ENCODE measurements around the gene HPCAL4. TPM values are rescaled to one million over a fixed set of nuclear protein-coding genes. Genes with fewer than 3 reads are reported as not detected.

HPCAL4 gene
- total and polyA plus RNA-seq, 9 of the 15 experiments (the other 6 are each of a cell fraction or from before 2014, with no cell fraction given): 0.01 to 0.04 (median 0.04) TPM; not detected in 4

- H3K4me3 ChIP-seq: no peak overlapping the region
- H3K27me3 ChIP-seq (ENCODE audit: control insufficient read depth in 2 of 2, insufficient read depth in 2 of 2, low read length in 2 of 2): peaks cover 26 to 60% of the 10 kb centered on the region in 2 experiments
- no peaks in the 10 kb centered on the region for H3K36me3 ChIP-seq (ENCODE audit: control insufficient read depth, insufficient read depth, low read length)
- ChIA-PET POLR2A (interaction anchor here (0.6 kb wide), 1 partner anchor 96 kb away, joined by 5 read pairs; no protein-coding TSS in a partner anchor), CTCF (ENCODE audit: low intra/inter-chr PET ratio) (no interaction called here)
- H4K20me1 ChIP-seq (replicated peaks; ENCODE audit: control insufficient read depth, insufficient read depth, low read length): 0 out of 2 replicates have a peak, but pooled peaks cover 6% of the 10 kb centered on the region
- ATAC-seq: no peak
- in situ Hi-C loops (cut with MboI) (no loop called here), intact Hi-C loops (cut with micrococcal nuclease) (no loop called here)
- H2AFZ ChIP-seq (ENCODE audit: low read depth, low read length): no peak overlapping the region
- H3K9ac ChIP-seq (ENCODE audit: insufficient read depth in 1 of 2, low read depth in 2 of 2, low read length in 2 of 2): 0 out of 4 replicates have a peak overlapping the region, but pooled peaks of 1 of the 2 experiments have one; percentile 54
- peaks cover 2% of the 10 kb centered on the region for H3K9me1 ChIP-seq (ENCODE audit: control insufficient read depth, insufficient read depth, low read length)
- no peaks in the 10 kb centered on the region for H3K79me2 ChIP-seq (ENCODE audit: control insufficient read depth, insufficient read depth, low read length)
- H3K27ac ChIP-seq (ENCODE audit: extremely low read depth, low read depth, low read length): no peak overlapping the region
- FAIRE-seq: no peak
- H3K4me1 ChIP-seq (replicated peaks in 1 of 2; ENCODE audit: control insufficient read depth in 2 of 2, insufficient read depth in 2 of 2, low read length in 2 of 2): peaks cover 0 to 18% of the 10 kb centered on the region in 2 experiments; a peak in 3 of 5 replicates
- no peak overlapping the region for H3K4me2 ChIP-seq (ENCODE audit: insufficient read depth, low read length)
- no TSS peak for BruUV-seq (replicated peaks)
- no peaks in the 10 kb centered on the region for H3K9me3 ChIP-seq (replicated peaks; ENCODE audit: control insufficient read depth, insufficient read depth, low read depth, low read length)
- DNase-seq (ENCODE audit: extremely low read depth in 1 of 4, low spot score in 3 of 4): no peak
- 6% methylated on average over 3 of the region's 3 CpGs for WGBS (ENCODE audit: insufficient coverage, low coverage, missing lambda C conversion rate)
- TF ChIP-seq TBL1XR1 (IDR thresholded peaks at IDR 0.05; ENCODE audit: low read length in 2 of 2): no peak
- no peak for TF ChIP-seq ZNF655 (CRISPR knock-in tag; IDR thresholded peaks at IDR 0.05)
- no peak for TF ChIP-seq ZNF384 (IDR thresholded peaks at IDR 0.05; ENCODE audit: low read depth, low read length)
- no peak for TF ChIP-seq SRSF7 (optimal IDR thresholded peaks at IDR 0.05; ENCODE audit: low read depth, low read length)
- TF ChIP-seq ZZZ3 (IDR thresholded peaks at IDR 0.05): no peak
- no peak for TF ChIP-seq IRF2 (CRISPR knock-in tag; IDR thresholded peaks at IDR 0.05)
- no peak for TF ChIP-seq TCFL5 (CRISPR knock-in tag; conservative IDR thresholded peaks at IDR 0.05)
- TF ChIP-seq, protein P1, sequence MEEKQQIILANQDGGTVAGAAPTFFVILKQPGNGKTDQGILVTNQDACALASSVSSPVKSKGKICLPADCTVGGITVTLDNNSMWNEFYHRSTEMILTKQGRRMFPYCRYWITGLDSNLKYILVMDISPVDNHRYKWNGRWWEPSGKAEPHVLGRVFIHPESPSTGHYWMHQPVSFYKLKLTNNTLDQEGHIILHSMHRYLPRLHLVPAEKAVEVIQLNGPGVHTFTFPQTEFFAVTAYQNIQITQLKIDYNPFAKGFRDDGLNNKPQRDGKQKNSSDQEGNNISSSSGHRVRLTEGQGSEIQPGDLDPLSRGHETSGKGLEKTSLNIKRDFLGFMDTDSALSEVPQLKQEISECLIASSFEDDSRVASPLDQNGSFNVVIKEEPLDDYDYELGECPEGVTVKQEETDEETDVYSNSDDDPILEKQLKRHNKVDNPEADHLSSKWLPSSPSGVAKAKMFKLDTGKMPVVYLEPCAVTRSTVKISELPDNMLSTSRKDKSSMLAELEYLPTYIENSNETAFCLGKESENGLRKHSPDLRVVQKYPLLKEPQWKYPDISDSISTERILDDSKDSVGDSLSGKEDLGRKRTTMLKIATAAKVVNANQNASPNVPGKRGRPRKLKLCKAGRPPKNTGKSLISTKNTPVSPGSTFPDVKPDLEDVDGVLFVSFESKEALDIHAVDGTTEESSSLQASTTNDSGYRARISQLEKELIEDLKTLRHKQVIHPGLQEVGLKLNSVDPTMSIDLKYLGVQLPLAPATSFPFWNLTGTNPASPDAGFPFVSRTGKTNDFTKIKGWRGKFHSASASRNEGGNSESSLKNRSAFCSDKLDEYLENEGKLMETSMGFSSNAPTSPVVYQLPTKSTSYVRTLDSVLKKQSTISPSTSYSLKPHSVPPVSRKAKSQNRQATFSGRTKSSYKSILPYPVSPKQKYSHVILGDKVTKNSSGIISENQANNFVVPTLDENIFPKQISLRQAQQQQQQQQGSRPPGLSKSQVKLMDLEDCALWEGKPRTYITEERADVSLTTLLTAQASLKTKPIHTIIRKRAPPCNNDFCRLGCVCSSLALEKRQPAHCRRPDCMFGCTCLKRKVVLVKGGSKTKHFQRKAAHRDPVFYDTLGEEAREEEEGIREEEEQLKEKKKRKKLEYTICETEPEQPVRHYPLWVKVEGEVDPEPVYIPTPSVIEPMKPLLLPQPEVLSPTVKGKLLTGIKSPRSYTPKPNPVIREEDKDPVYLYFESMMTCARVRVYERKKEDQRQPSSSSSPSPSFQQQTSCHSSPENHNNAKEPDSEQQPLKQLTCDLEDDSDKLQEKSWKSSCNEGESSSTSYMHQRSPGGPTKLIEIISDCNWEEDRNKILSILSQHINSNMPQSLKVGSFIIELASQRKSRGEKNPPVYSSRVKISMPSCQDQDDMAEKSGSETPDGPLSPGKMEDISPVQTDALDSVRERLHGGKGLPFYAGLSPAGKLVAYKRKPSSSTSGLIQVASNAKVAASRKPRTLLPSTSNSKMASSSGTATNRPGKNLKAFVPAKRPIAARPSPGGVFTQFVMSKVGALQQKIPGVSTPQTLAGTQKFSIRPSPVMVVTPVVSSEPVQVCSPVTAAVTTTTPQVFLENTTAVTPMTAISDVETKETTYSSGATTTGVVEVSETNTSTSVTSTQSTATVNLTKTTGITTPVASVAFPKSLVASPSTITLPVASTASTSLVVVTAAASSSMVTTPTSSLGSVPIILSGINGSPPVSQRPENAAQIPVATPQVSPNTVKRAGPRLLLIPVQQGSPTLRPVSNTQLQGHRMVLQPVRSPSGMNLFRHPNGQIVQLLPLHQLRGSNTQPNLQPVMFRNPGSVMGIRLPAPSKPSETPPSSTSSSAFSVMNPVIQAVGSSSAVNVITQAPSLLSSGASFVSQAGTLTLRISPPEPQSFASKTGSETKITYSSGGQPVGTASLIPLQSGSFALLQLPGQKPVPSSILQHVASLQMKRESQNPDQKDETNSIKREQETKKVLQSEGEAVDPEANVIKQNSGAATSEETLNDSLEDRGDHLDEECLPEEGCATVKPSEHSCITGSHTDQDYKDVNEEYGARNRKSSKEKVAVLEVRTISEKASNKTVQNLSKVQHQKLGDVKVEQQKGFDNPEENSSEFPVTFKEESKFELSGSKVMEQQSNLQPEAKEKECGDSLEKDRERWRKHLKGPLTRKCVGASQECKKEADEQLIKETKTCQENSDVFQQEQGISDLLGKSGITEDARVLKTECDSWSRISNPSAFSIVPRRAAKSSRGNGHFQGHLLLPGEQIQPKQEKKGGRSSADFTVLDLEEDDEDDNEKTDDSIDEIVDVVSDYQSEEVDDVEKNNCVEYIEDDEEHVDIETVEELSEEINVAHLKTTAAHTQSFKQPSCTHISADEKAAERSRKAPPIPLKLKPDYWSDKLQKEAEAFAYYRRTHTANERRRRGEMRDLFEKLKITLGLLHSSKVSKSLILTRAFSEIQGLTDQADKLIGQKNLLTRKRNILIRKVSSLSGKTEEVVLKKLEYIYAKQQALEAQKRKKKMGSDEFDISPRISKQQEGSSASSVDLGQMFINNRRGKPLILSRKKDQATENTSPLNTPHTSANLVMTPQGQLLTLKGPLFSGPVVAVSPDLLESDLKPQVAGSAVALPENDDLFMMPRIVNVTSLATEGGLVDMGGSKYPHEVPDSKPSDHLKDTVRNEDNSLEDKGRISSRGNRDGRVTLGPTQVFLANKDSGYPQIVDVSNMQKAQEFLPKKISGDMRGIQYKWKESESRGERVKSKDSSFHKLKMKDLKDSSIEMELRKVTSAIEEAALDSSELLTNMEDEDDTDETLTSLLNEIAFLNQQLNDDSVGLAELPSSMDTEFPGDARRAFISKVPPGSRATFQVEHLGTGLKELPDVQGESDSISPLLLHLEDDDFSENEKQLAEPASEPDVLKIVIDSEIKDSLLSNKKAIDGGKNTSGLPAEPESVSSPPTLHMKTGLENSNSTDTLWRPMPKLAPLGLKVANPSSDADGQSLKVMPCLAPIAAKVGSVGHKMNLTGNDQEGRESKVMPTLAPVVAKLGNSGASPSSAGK (IDR thresholded peaks at IDR 0.05): no peak
- TF ChIP-seq, protein P2, sequence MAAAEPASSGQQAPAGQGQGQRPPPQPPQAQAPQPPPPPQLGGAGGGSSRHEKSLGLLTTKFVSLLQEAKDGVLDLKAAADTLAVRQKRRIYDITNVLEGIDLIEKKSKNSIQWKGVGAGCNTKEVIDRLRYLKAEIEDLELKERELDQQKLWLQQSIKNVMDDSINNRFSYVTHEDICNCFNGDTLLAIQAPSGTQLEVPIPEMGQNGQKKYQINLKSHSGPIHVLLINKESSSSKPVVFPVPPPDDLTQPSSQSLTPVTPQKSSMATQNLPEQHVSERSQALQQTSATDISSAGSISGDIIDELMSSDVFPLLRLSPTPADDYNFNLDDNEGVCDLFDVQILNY (CRISPR knock-in tag; IDR thresholded peaks at IDR 0.05): no peak
- no peak for TF ChIP-seq LEF1 (IDR thresholded peaks at IDR 0.05)
Measured at GRCh38 chr1:39668111-39668510, 23.1 kb downstream of the HPCAL4 start.
